Brain microvascular endothelial cell (primary cell): ENCODE data around the gene SERPINE1.
A peak's percentile ranks its signal among the peaks of the same experiment; 100 is the strongest.

ENCODE experiments used
- DNase-seq: peaks from one replicate; pipeline ENCODE4 v3.0.0-alpha.2; 2020
- H3K27ac ChIP-seq: fragments of 250-450 bp; sonication (Bioruptor Pico); 2 replicates; pipeline ENCODE4 v1.5.1; 2020; ENCODE audit warnings: mild to moderate bottlenecking, moderate library complexity
- H3K27me3 ChIP-seq: fragments of 250-450 bp; sonication (Bioruptor Pico); replicated peaks from 2 replicates; pipeline ENCODE4 v1.5.1; 2020; ENCODE audit warnings: mild to moderate bottlenecking
- H3K36me3 ChIP-seq: fragments of 250-450 bp; sonication (Bioruptor Pico); replicated peaks from 2 replicates; pipeline ENCODE4 v1.5.1; 2020; ENCODE audit warnings: mild to moderate bottlenecking
- H3K4me3 ChIP-seq: 2 replicates; pipeline ENCODE4 v1.5.1; 2011; ENCODE audit warnings: low read depth, mild to moderate bottlenecking, control low read depth, low read length, moderate library complexity
- in situ Hi-C: cut with HindIII; loops from 2 replicates; pipeline ENCODE4 v1.10.0; 2017; ENCODE audit warnings: low sequenced_read_pairs, low pct_ligation_motif_present
- TF ChIP-seq, protein P1 (sequence below): IDR thresholded peaks from 2 replicates; pipeline ENCODE4 v1.5.1; 2011; ENCODE audit warnings: low read depth, mild to moderate bottlenecking, moderate library complexity, low read length, control low read depth, inconsistent platforms; ENCODE audit errors: missing control alignments

Gene SERPINE1

DNA sequence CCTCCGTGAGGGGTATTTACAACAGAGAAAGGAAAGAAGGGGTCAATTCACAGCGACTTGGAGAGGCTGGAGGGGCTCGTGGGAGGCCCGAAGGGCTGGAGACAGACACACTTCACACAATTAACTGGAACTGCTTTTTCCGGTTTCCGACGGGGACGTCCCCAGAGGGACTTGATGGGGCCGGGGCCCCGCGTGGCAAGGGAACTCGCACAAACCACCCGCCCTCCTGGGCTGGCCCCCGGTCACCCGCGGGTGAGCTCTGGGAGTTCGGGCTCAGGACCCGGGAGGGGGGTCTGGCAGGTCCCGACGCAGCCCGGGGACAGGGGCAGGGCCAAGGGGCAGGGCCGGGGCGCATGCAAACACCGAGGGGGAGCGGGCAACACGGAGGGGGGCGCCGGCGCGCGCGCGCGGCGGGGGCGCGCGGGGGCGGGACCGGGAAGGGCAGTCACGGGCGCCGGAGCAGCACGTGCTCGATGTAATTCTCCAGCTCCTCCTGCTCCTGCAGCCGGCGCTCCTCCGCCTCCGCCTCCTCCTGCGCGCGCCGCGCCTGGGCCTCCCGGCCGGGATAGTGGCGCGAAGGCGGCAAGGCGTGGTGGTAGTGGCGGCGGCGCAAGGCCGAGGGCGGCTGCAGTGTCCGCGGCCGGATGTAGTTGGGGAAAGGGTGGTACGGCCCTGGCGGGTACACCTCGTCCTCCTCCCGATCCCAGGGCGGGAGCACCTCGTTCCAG lies 35.8 kb downstream of the SERPINE1 start:
- Histone ChIP-seq H3K4me3 (no peak overlapping the region), H3K36me3 (peaks cover 20% of the 10 kb centered on the region), H3K27ac (no peak overlapping the region), H3K27me3 (peaks cover 29% of the 10 kb centered on the region)
- TF ChIP-seq, protein P1, sequence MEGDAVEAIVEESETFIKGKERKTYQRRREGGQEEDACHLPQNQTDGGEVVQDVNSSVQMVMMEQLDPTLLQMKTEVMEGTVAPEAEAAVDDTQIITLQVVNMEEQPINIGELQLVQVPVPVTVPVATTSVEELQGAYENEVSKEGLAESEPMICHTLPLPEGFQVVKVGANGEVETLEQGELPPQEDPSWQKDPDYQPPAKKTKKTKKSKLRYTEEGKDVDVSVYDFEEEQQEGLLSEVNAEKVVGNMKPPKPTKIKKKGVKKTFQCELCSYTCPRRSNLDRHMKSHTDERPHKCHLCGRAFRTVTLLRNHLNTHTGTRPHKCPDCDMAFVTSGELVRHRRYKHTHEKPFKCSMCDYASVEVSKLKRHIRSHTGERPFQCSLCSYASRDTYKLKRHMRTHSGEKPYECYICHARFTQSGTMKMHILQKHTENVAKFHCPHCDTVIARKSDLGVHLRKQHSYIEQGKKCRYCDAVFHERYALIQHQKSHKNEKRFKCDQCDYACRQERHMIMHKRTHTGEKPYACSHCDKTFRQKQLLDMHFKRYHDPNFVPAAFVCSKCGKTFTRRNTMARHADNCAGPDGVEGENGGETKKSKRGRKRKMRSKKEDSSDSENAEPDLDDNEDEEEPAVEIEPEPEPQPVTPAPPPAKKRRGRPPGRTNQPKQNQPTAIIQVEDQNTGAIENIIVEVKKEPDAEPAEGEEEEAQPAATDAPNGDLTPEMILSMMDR = no peak
- in situ Hi-C loops = loop anchor here (25.0 kb wide), 1 partner anchor 125 kb away; no protein-coding TSS in a partner anchor
- no peak for DNase-seq

DNA sequence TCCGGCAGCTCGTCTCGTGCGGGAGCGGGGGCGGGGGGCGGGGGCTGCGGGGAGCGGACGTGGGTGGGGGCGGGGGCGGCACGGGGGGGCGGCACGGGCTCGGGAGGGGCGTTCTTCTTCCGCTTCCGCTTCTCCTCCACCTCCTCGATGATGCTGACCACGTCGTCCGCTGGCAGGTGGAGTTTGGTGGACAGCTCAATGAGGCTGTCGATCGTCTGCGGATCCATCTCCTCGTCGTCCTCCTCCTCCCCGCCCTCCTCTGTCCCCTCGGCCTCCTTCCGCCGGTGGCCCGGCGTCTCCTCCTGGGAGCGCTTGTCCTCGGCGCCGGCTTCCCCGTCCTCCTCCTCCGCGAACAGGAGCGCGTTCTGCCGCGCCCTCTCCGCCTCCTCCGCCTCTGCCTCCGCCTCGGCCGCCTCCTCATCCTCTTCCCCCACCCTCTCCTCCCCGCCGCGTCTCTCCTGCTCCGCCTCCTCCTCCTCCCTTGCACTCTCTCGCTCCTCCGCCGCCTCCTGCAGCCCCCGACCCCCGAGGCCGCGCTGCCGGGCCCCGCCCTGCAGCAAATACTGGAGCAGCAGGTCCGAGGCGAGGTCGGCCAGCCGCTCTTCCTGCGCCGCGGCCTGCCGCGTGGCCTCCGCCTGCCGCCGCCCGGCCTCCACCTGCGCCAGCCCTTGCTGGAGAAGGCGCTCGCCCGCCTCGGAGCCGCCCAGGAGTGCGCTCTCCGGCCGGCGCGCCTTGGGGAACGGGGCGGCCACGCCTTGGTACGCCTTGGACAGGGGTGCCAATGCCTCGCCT lies 36.6 kb downstream of the SERPINE1 start:
- Histone ChIP-seq H3K27ac (no peak overlapping the region), H3K4me3 (peak overlapping the region; percentile 24), H3K27me3 (peaks cover 29% of the 10 kb centered on the region), H3K36me3 (peaks cover 16% of the 10 kb centered on the region)
- TF ChIP-seq, protein P1 = no peak
- in situ Hi-C loops = loop anchor here (25.0 kb wide), 1 partner anchor 124 kb away; no protein-coding TSS in a partner anchor
- no peak for DNase-seq

DNA sequence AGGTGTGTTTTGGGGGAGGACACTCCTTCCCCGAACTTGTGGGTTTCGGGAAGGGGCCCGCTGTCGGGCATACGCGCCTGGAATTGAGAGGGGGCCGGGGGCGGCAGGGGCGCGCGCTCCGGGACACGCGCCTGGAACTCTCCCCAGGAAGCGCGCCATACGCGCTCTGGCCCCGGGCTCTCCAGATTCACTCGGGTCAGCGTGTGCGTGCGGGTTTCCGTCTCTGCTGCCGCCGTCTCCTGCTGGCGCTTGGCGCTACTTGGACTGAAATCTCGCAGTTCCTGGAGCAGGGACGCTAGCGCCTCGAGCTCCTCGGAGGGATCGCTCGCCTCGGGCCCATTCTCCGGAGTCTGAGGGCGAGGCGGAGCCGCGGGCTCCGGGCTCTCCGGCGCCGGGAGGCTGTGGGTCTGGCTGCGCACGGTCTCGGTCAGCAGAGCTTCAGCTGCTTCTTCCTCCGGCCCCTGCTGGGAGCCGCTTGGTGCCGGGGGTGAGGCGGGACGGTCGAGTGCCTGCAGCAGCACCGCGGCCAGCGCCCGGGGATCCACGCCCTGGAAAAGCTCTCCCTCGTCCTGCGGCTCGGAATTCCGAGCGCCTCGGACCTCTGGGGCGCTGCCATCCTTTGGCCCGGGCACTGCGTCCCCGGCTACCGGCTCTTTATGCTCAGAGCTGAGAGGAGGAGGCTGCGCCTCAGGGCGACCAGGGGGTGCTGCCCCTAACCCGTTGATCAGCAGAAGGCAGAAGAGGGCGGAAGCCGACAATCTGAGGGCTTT lies 37.4 kb downstream of the SERPINE1 start:
- Histone ChIP-seq H3K27me3 (peaks cover 29% of the 10 kb centered on the region), H3K36me3 (peaks cover 8% of the 10 kb centered on the region), H3K4me3 (no peak overlapping the region), H3K27ac (no peak overlapping the region)
- no peak for DNase-seq
- in situ Hi-C loops = loop anchor here (25.0 kb wide), 1 partner anchor 123 kb away; no protein-coding TSS in a partner anchor
- TF ChIP-seq, protein P1 = no peak

DNA sequence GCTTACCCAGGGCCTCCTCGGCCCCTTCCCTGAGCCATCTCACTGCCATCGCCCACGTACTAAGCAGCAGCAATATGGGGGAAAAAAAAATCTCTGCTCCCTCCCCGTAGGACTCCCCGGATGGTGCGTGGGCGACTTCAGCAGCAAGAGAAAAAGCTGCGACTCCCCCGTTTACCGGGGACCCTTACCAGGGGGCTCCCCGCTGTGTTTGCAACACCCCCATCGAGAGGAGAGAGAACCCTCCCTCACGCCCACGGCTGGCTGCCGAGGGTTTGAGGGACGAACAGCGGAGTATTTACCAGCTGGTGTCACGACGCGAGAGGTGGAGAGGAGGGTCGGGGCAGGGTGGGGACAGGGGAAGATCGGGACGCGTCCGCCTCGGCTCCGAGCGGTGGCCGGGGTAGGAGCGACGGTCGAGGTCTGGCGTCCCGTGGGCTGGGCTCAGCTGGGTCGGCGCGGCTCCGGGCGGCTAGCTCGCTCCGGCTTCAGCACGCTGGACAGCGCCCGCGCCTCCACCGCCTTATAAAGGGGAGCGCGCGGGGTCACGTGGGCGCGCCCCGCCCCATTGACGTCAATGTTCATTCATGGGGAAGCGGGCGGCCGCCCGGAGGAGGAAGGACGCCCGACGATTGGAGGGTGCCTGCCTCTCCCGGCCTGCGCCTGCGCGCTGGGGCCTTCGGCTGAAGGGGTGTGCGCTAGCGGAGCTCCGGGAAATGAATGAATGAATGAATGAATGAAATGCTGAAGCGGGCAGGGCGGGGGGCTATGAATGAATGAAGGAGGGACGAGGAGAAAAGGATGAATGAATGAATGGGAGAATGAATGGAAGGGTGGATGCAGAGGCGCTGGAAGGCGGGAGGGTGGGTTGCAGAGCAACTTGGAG lies 38.4 kb downstream of the SERPINE1 start, which contains the start of gene VGF:
VGF (minus strand) TSS at position 495 of the 883 bp plus-strand sequence. CDS start 726 bp downstream, outside the sequence.
- TF ChIP-seq, protein P1 = no peak
- Histone ChIP-seq H3K27ac (no peak within 1 kb of the TSS), H3K27me3 (peaks cover 36% of the 10 kb centered on the region), H3K36me3 (peaks cover under 1% of the 10 kb centered on the region), H3K4me3 (peak within 1 kb of the TSS; percentile 43)
- DNase-seq = peak; percentile 88
- in situ Hi-C loops = loop anchor here (25.0 kb wide), 1 partner anchor 122 kb away; no protein-coding TSS in a partner anchor
